ENCODE measurements around the gene FBXO48. TPM values are rescaled to one million over a fixed set of nuclear protein-coding genes. Genes with fewer than 3 reads are reported as not detected.

The FBXO48 gene
- total and polyA plus RNA-seq, 2 of the 8 experiments (the other 6 are each of a cell fraction or from before 2014, with no cell fraction given), result 1.1 to 1.5 TPM

GRCh38 chr2:68414452-68414851, 52.6 kb downstream of the FBXO48 start:
- H3K23me2 ChIP-seq (ENCODE audit: low read depth, low read length), result no peaks in the 10 kb centered on the region
- no peak overlapping the region for H3K23ac ChIP-seq (ENCODE audit: insufficient read length)
- no peak overlapping the region for H4K8ac ChIP-seq (ENCODE audit: extremely low read depth, insufficient read depth, low read length)
- no peak overlapping the region for H3K9ac ChIP-seq (replicated peaks in 1 of 4; ENCODE audit: extremely low read depth in 1 of 4, low read depth in 3 of 4, low read length in 3 of 4)
- H4K5ac ChIP-seq (ENCODE audit: insufficient read length, low read depth, low read length), result no peak overlapping the region
- H3K14ac ChIP-seq (ENCODE audit: insufficient read length), result no peak overlapping the region
- CTCF ChIA-PET (ENCODE audit: partially characterized antibody), result interaction anchor here (0.6 to 7.7 kb wide), 6 partner anchors 17 to 308 kb away, joined by 3 to 51 read pairs (median 4); no protein-coding TSS in a partner anchor
- H3K79me2 ChIP-seq (ENCODE audit: control insufficient read depth in 1 of 2, insufficient read depth in 2 of 2, low read length in 2 of 2), result no peaks in the 10 kb centered on the region
- peaks cover 6 to 11% (median 6%) of the 10 kb centered on the region in 4 experiments; a peak in 5 of 7 replicates for H3K4me1 ChIP-seq (replicated peaks in 1 of 4; ENCODE audit: control insufficient read depth in 3 of 4, insufficient read depth in 4 of 4, low read length in 3 of 4)
- no peak overlapping the region for H3K56ac ChIP-seq (replicated peaks; ENCODE audit: insufficient read length, low read depth, low read length)
- no peaks in the 10 kb centered on the region for H3K27me3 ChIP-seq (replicated peaks in 1 of 4; ENCODE audit: control insufficient read depth in 3 of 4, extremely low read depth in 1 of 4, insufficient read depth in 3 of 4, low read length in 3 of 4)
- H2BK5ac ChIP-seq (ENCODE audit: low read depth, low read length), result no peak overlapping the region
- no peak overlapping the region for H2BK20ac ChIP-seq (ENCODE audit: low read length)
- no peak for DNase-seq (ENCODE audit: low read depth in 1 of 2, low spot score in 2 of 2)
- no peak overlapping the region for H2BK15ac ChIP-seq (ENCODE audit: low read length)
- POLR2A ChIA-PET (ENCODE audit: partially characterized antibody), result interaction anchor here (0.8 kb wide), 1 partner anchor 9 kb away, joined by 3 read pairs; no protein-coding TSS in a partner anchor
- H3K9me3 ChIP-seq (ENCODE audit: insufficient read depth in 2 of 2, low read depth in 1 of 2, low read length in 1 of 2), result no peaks in the 10 kb centered on the region
- H4K91ac ChIP-seq (replicated peaks; ENCODE audit: insufficient read length, low read length), result no peak overlapping the region
- H3K79me1 ChIP-seq (ENCODE audit: low read depth, low read length), result no peaks in the 10 kb centered on the region
- no peak overlapping the region for H2AK5ac ChIP-seq (ENCODE audit: low read depth, low read length)
- no peak overlapping the region for H3K4me3 ChIP-seq (ENCODE audit: extremely low read depth in 1 of 4, insufficient read depth in 2 of 4, low read depth in 3 of 4, low read length in 4 of 4)
- no peak overlapping the region for H2BK120ac ChIP-seq (replicated peaks; ENCODE audit: low read depth, low read length)
- H3K4ac ChIP-seq (replicated peaks; ENCODE audit: insufficient read length, low read depth, low read length), result no peak overlapping the region
- no peak overlapping the region for H2BK12ac ChIP-seq (ENCODE audit: low read depth, low read length)
- FAIRE-seq, result no peak
- no peak overlapping the region for H3K18ac ChIP-seq (ENCODE audit: extremely low read depth, low read length)
- no peaks in the 10 kb centered on the region for H3K36me3 ChIP-seq (ENCODE audit: control insufficient read depth in 2 of 4, insufficient read depth in 4 of 4, low read length in 3 of 4)
- no peak overlapping the region; the same call in 1 of the 2 replicates for H2AFZ ChIP-seq (ENCODE audit: low read length)
- H4K20me1 ChIP-seq (replicated peaks in 1 of 2; ENCODE audit: control insufficient read depth in 1 of 2, insufficient read depth in 2 of 2, low read length in 2 of 2), result no peaks in the 10 kb centered on the region
- H3K4me2 ChIP-seq (ENCODE audit: insufficient read depth in 1 of 2, low read depth in 2 of 2, low read length in 2 of 2), result no peak overlapping the region
- H3K27ac ChIP-seq (ENCODE audit: low read depth, low read length), result no peak overlapping the region
- no peak for TF ChIP-seq TAF7 (optimal IDR thresholded peaks at IDR 0.05; ENCODE audit: borderline replicate concordance, low read depth, low read length)
- TF ChIP-seq RBBP5 (IDR thresholded peaks at IDR 0.05; ENCODE audit: borderline replicate concordance, low read depth, low read length), result no peak
- no peak for TF ChIP-seq E2F6 (IDR thresholded peaks at IDR 0.05)
- no peak for TF ChIP-seq RFX5 (IDR thresholded peaks at IDR 0.05; ENCODE audit: borderline replicate concordance, low read depth, low read length)
- TF ChIP-seq PHF8 (conservative IDR thresholded peaks at IDR 0.05; ENCODE audit: low read depth, low read length), result no peak
- no peak for TF ChIP-seq POLR2A (IDR thresholded peaks at IDR 0.05; ENCODE audit: control extremely low read depth in 1 of 2, low read depth in 2 of 2, low read length in 2 of 2)
- no peak for TF ChIP-seq YY1 (IDR thresholded peaks at IDR 0.05; ENCODE audit: low read depth, low read length)
- no peak for TF ChIP-seq EZH2 (IDR thresholded peaks at IDR 0.05; ENCODE audit: low read depth, low read length, severe bottlenecking)
- peak; percentile 95 for TF ChIP-seq KDM1A (IDR thresholded peaks at IDR 0.05; ENCODE audit: borderline replicate concordance, low read length)
- no peak for TF ChIP-seq GTF2F1 (IDR thresholded peaks at IDR 0.05; ENCODE audit: borderline replicate concordance, low read depth, low read length)
- no peak for TF ChIP-seq CBX5 (IDR thresholded peaks at IDR 0.05; ENCODE audit: low read depth, low read length)
- peak in 1 of 2 experiments; percentile 57; a peak in 1 of 4 replicates for TF ChIP-seq HDAC2 (IDR thresholded peaks at IDR 0.05; ENCODE audit: borderline replicate concordance in 1 of 2, low read depth in 2 of 2, low read length in 2 of 2)
- no peak for TF ChIP-seq GABPA (IDR thresholded peaks at IDR 0.05; ENCODE audit: borderline replicate concordance, insufficient read depth, low read length)
- TF ChIP-seq SIN3A (conservative IDR thresholded peaks at IDR 0.05 in 1 of 2, IDR thresholded peaks at IDR 0.05 in 1 of 2; ENCODE audit: low read depth in 1 of 2, low read length in 2 of 2), result no peak
